Osteocyte (in vitro differentiated cells): ENCODE data around the gene MARCHF10. TPM values are rescaled to one million over a fixed set of nuclear protein-coding genes. Genes with fewer than 3 reads are reported as not detected.

Experiments
- DNase-seq: peaks from one replicate; pipeline ENCODE4 v3.0.0; 2021; ENCODE audit warnings: mixed read lengths; ENCODE audit not compliant: unreplicated experiment; ENCODE audit errors: extremely low spot score
- H3K27ac Mint-ChIP-seq: one replicate; pipeline ENCODE4 v1.8.0; 2021; ENCODE audit warnings: mild to moderate bottlenecking, mixed read lengths; ENCODE audit not compliant: unreplicated experiment
- H3K27me3 Mint-ChIP-seq: one replicate; pipeline ENCODE4 v1.8.0; 2021; ENCODE audit warnings: mixed read lengths; ENCODE audit not compliant: unreplicated experiment
- H3K36me3 Mint-ChIP-seq: one replicate; pipeline ENCODE4 v1.8.0; 2021; ENCODE audit warnings: mixed read lengths; ENCODE audit not compliant: unreplicated experiment
- H3K4me1 Mint-ChIP-seq: one replicate; pipeline ENCODE4 v1.8.0; 2021; ENCODE audit warnings: mixed read lengths; ENCODE audit not compliant: unreplicated experiment
- H3K4me3 Mint-ChIP-seq: one replicate; pipeline ENCODE4 v1.8.0; 2021; ENCODE audit warnings: mild to moderate bottlenecking, moderate library complexity, mixed read lengths; ENCODE audit not compliant: unreplicated experiment
- H3K9me3 Mint-ChIP-seq: one replicate; pipeline ENCODE4 v1.8.0; 2021; ENCODE audit warnings: mixed read lengths; ENCODE audit not compliant: unreplicated experiment
- CTCF ChIP-seq: fragments of 200-600 bp; sonication (generic); IDR thresholded peaks from 2 replicates; pipeline ENCODE4 v1.5.0; 2021; ENCODE audit warnings: antibody characterized with exemption, mild to moderate bottlenecking, moderate library complexity
- total RNA-seq: library from RNA; stranded (reverse); gene quantifications from 2 replicates; pipeline ENCODE4 v1.2.1, GENCODE V29; 2021

The MARCHF10 gene
- total RNA-seq, 1 donor from 2014 or later = not detected

GRCh38 chr17:62751060-62751691 is 56.9 kb downstream of the MARCHF10 start:
- H3K9me3 Mint-ChIP-seq = no peaks in the 10 kb centered on the region
- no peaks in the 10 kb centered on the region for H3K27me3 Mint-ChIP-seq
- no peak for DNase-seq
- H3K4me1 Mint-ChIP-seq = peaks cover 6% of the 10 kb centered on the region
- TF ChIP-seq CTCF = no peak
- no peak overlapping the region for H3K4me3 Mint-ChIP-seq
- H3K27ac Mint-ChIP-seq = no peak overlapping the region
- no peaks in the 10 kb centered on the region for H3K36me3 Mint-ChIP-seq

GRCh38 chr17:62750631-62751051 is 57.5 kb downstream of the MARCHF10 start:
- TF ChIP-seq CTCF = no peak
- Mint-ChIP-seq H3K27me3 (no peaks in the 10 kb centered on the region), H3K9me3 (no peaks in the 10 kb centered on the region), H3K27ac (no peak overlapping the region), H3K36me3 (no peaks in the 10 kb centered on the region), H3K4me1 (peaks cover 6% of the 10 kb centered on the region), H3K4me3 (no peak overlapping the region)
- no peak for DNase-seq

- Mint-ChIP-seq H3K27ac (no peak overlapping the region), H3K27me3 (no peaks in the 10 kb centered on the region), H3K9me3 (no peaks in the 10 kb centered on the region), H3K4me1 (peaks cover 6% of the 10 kb centered on the region), H3K4me3 (no peak overlapping the region), H3K36me3 (no peaks in the 10 kb centered on the region)
- DNase-seq = no peak
- no peak for TF ChIP-seq CTCF
Observed at GRCh38 chr17:62749926-62750325, 58.2 kb downstream of the MARCHF10 start.

GRCh38 chr17:62746941-62747340 is 61.2 kb downstream of the MARCHF10 start:
- H3K4me3 Mint-ChIP-seq = no peak overlapping the region
- no peak for DNase-seq

GRCh38 chr17:62745806-62746205 is 62.3 kb downstream of the MARCHF10 start:
- Mint-ChIP-seq H3K27ac (no peak overlapping the region), H3K4me1 (peaks cover 4% of the 10 kb centered on the region), H3K36me3 (no peaks in the 10 kb centered on the region), H3K4me3 (no peak overlapping the region), H3K9me3 (no peaks in the 10 kb centered on the region), H3K27me3 (peaks cover 3% of the 10 kb centered on the region)
- TF ChIP-seq CTCF = no peak
- DNase-seq = no peak

More at GRCh38 chr17:62746941-62747340, 61.2 kb downstream of the MARCHF10 start:
- H3K27ac Mint-ChIP-seq = no peak overlapping the region
- peaks cover 6% of the 10 kb centered on the region for H3K4me1 Mint-ChIP-seq
- H3K27me3 Mint-ChIP-seq = peaks cover 3% of the 10 kb centered on the region
- TF ChIP-seq CTCF = no peak
- no peaks in the 10 kb centered on the region for H3K9me3 Mint-ChIP-seq
- H3K36me3 Mint-ChIP-seq = no peaks in the 10 kb centered on the region
